GM18519 (cell line): ENCODE data around the gene NCF4.

Experiments
- ATAC-seq: cut with Tn5 transposase; IDR thresholded peaks from one replicate; pipeline ENCODE4 v1.9.1; 2021; ENCODE audit warnings: mild to moderate bottlenecking, moderate library complexity; ENCODE audit not compliant: unreplicated experiment, low FRiP score

NCF4 gene

DNA sequence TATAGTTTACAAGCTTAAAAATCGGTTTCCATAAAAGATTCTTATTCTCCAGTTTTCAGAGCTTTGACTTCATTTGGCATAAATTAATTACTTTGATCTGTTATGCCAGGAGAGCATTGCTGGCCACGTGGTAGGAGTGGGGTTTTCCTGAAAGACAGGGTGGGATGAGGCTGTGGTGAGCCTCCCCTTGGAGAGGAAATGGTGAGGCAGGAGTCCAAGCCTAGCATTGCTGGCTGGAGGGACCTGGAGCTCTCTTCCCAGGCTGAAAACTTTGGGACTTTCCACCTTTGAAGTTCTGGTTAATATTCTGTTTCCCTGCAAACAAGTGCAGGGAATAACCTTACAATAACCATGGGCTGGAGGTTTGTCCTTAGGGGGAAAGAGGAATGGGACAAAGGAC, 31.5 kb downstream of the NCF4 start:
- no peak for ATAC-seq

DNA sequence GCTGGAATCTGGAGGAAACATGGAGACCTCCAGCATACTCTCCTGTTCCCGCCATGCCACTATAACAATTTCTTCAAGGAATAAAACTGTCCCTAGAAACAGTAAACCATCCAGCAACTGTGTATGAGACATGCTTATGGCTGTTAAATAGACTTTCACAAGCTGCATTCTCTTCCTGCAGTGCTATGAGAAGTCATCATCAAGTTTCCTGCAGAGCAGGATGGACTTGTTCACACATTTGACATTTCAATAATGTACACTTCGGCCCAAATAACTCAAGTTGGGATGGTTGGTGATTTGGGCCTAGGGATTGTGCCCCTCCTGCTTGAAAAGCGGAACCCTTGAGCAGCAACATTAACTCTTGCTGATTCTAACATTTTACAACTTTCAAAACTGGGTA, 32.5 kb downstream of the NCF4 start:
- no peak for ATAC-seq

DNA sequence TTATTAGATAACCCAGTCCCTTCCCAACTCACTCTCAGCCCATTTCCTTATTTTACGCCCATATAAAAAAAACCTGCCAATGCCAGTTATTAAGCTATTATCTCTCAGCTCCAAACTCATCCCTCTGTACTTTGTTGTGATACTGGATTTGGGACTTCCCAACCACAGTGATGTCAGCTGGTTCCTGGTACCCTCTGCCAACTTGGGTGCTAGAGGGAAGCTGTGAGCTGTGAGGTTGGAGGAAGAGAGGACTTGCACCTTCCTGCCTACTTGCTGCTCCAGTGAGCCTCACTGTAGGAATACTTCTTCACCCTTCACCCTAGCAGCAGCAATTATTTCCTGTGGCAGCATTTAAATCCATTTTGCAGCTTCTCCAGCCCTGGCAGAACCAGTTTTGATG, 33.5 kb downstream of the NCF4 start:
- no peak for ATAC-seq

DNA sequence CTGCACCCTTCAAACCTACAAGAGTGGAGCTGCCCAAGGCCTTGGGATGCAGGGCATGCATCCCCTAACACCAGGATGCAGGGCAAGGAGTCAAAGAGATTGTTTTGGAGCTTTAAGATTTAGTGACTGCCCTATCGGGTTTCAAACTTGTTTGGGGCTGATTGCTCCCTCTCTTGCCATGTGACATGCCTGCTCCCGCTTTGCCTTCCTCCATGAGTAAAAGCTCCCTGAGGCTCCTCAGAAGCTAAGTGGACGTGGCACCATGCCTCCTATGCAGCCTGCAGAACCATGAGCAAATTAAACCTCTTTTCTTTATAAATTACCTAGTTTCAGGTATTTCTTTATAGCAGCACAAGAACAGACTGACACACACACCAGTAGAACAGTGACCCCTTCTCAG, 36.8 kb downstream of the NCF4 start:
- no peak for ATAC-seq

DNA sequence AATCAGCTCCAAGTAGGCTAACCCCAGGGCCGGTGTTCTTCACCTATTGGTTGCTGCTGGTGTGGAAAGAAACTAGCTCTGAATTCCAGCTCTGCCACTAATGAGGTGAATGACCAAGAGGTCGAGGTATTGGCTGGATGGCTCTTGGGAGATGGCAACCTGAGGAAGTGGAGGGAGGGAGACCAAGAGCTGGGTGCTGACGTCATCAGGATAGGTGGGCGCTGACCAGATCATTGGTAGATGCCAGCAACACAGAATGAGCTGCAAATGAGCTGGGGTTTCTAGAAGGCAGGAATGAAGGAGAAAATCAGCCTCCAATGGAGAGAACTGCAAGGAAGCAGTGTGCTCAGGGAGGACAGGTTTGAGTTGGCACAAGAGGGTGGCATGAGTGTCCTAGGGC, 37.9 kb downstream of the NCF4 start:
- no peak for ATAC-seq

DNA sequence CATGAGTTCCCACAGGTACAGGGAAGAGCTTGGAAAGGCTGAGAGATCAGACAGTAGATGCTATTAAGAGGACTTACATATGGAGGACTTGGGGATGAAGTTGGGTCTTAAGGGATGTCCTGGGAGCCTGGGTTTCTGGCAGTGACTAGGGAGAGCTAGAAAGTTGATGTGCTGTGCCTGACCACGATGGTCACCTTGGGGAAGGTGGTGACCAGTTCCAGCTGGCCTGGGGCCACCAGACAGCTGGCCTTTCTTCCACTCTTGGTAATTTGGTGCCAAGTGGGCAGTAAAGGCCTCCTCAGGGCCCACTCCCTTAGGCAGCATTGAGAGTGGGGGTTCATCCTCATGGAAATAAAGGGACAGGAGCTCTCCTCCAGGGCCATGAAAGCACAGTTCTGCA, 38.7 kb downstream of the NCF4 start:
- ATAC-seq, result no peak

DNA sequence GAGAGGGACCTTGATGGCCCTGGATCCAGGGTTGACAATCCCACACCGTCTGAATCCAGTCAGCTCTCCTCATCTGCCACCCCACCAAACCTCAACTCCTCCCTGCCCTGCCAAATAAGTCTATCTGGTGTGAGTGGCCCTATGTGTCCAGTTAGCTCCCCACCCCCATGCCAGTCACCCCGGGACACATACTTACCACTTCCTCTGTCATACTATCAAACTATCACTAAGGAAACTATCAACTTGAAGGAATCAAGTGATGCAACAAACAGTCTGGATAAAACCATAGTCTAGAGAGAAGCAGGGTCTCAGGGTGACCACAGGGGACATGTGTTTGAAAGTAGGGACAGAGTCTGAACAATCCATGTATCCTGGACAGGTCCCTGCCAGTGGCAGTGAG, 39.4 kb downstream of the NCF4 start:
- no peak for ATAC-seq

DNA sequence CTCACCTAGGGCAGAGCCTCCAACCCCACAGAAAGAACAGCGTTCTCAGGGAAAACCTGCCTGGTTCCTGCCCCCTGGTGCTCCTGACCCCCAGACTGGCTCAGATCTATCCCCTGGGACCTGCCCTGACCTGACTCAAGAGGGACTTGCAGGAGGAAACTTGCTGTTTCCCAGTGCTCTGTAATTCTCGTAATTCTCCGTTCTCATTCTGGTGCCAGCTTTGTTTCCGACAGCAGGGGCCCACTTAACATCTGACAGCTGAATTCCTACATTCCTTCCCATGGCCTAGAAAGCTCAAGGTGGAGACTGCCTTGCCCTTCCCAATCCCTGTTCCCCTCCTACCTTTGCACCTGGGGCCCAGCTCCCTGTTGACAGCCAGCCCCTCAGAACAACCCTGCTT, 40.1 kb downstream of the NCF4 start:
- no peak for ATAC-seq

DNA sequence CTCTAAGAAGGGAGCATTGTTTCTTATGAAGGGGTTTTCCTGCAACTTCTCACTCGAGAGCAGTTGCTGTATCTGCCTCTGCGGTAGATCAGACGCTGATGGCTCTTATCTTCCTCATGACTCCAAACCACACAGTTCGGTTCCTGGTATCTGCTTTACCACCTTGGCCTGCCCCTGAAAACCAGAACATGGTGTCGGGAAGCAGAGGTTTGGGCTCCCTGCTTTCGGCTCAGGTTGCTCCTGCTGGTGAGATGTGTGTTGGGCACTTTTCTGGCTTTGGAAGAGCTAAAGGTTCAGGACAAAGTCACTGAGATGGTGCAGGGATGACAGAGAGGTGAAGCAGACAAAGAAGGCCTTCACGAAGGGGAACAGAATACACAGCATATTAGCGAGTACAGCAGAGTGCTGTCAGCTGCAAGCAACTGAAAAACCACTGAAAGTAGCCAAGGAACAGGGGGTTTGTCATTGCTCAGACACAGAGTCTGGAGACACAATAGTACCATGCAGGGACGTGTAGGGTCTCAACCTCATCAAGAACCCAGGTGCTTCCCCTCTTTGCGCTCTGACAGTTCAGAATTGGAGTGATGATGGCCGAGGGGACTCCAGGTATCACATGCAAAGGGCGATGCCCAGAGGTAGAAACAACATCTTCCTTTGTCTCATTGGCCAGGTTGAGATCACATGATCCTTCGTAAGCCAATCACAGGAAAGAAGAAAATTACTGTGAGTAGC, 40.8 kb downstream of the NCF4 start:
- ATAC-seq, result no peak

DNA sequence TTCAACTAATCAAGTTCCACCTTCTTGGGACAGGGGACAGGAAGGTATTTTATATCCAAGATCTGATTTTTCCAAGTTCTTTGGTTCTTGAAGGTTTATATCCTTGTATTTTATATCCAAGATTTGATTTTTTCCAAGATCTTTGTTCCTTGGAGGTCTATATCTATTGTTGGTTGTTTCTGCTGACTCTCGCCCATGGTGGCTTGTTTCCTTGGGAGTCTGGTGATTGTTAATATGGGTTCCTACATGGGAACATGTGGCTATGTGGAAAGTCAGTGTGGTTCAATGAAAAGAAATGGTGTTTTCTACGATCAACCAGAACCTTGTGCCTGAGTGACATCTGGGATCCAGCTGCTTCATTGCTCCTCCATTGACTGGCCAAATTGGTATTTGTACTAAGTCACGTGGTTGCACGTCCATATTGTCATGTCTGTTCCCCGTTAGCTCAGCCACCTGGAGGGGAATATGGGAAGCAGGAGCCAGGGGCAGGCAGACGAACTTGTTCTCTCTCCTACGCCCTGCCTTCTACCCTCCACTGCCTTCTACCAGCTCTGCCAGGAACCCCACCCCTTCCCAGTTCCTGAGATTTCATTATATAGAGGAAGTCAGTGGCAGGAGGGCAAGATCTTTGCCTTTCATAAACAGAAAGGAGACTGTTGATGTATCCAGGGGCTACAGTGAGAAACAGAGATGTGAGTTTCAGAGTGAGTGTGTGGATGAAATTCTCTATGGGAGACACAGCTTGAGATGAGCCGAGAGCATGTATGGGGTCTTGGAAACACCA, 41.5 kb downstream of the NCF4 start:
- ATAC-seq, result no peak

DNA sequence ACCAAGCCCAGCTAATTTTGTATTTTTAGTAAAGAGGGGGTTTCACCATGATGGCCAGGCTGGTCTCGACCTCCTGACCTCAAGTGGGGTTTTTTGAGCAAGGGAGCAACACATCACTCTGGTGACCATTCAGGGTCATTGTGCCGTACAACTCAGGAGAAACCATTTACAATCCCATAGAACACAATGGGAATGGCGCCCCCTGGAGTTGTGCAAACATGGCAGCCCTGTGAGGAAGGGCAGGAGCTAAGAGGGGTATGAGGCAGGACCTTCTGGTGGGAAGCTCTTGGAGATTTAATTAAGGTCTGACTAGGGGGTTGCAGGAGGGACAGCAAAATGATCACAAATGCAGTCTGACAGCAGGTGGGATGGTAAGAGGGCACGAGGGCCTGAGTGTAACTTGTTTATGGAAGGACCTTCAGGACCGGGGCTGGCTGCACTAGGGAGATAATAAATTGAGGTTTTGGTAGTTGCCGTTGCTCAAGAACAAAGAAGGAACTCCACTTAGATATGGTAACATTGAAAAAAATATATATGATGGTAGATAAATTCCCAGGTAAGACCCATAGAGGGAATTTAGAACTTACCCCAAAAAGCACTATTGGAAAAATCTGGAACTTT, 43.6 kb downstream of the NCF4 start:
- ATAC-seq, result no peak

DNA sequence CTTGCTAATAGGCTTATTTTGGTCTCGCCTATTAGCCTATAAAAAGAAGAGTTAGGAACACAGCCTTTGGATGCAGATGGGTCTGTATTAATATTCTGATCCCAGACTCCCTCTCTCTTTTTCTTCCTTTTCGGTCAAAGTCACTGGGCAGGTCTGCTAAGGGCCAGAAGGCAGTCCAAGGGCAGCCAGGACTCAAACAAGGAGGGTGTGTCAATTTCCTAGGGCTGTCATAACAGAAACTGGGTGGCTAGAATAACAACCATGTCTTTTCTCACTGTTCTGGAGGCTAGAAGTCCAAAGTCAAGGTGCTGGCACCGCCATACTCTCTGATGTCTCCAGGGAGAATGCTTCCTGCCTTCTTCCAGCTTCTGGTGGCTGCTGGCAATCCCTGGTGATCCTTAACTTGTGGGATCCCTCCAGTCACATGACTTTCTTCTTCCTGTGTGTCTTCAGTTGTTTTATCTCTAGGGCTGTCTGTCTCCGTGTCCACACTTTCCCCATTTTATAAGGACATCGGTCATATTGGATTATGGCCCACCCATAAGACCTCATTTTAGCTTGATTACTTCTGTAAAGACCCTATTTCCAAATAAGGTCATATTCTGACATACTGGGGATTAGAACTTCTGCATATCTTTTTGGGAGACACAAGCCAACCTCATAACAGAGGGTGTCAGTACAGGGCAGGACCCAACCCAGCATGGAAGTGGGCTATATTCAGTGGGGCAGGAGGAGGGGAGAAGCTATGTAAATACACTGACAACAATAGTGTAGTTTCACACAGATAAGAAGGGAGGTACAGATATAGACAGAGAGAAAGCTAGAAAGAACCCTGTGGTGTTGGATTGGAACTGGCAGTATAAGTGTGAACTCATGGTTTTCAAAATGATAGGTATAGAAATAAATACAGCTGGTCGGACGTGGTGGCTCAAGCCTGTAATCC, 46.7 kb downstream of the NCF4 start:
- no peak for ATAC-seq

DNA sequence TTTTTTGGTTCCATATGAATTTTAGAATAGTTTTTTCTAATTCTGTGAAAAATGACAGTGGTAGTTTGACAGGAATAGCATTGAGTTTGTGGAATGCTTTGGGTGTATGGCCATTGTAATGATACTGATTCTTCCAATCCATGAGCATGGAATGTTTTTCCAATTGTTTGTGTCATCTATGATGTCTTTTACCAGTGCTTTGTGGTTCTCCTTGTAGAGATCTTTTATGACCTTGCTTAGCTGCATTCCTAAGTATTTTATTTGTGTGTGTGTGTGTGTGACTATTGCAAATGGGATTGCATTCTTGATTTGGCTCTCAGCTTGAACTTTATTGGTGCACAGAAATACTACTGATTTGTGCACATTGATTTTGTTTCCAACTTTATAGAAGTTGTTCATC, 49.7 kb downstream of the NCF4 start:
- ATAC-seq, result no peak

DNA sequence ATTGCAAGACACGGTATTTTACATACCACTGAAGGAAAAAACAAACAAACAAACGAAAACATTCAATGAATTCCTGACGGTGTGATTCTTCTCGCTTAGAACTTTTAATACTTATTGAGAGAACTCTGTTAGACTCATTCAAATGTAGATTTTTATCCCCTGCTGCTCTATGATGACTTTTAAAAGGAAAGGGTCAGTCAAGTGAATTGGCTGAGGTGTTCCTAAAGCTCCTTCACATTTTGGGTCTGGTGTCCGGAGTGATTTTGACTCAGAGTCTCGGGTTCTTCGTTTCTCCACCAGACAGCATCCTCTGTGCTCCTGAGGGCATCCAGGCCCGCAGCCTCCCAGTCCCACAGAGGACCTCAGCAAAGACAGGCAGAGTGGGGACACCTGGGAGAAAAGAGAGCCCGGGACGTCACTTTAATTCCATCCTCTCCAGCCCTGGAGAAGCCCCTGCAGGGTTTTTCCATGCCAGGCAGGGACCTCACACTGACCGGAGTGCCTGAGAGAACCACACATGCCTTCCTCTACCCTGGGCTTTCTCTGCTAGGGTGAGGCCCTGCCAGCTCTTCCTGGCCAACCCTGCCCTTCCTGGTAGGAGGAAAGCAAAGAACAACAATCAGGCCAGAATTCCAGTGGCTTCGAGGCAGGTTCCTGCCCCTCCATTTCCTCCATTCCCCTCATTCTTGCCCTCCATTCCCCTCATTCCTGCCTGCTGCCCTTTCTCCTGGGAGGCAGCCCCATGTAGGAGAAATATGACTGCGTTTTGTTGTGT, 51.3 kb downstream of the NCF4 start:
- no peak for ATAC-seq

DNA sequence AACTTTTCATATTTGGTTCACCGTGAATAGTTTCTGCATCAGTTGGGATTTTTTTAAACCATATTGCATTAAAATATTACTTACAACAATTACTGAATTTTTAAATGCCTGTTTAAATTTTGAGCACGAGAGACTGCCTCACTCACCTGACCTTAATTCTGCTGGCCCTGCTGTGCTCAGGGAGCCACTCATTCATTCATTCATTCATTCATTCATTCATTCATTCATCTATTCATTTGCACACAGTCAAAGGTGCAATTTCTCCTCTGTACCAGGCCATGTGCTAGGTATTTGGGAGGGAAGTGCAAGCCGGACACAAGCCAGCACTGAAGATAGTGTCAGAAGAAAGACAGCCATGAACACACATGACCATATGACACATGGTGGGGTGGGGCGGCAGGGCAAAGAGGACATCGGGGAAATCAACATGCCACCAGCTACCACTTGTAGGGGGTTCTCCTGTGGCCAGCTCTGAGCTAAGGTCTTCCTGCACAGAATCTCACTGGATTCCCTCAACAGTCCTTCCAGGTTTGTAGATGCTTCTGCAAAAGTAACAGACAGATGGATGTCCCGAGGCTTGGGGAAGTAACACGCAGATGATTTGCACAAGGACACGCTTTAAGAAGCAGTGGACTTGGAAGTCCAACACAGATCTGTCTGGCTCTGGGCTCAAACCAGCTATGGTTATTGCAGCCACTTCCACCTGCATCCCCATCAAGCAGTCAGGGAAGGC, 52.1 kb downstream of the NCF4 start:
- ATAC-seq, result no peak

DNA sequence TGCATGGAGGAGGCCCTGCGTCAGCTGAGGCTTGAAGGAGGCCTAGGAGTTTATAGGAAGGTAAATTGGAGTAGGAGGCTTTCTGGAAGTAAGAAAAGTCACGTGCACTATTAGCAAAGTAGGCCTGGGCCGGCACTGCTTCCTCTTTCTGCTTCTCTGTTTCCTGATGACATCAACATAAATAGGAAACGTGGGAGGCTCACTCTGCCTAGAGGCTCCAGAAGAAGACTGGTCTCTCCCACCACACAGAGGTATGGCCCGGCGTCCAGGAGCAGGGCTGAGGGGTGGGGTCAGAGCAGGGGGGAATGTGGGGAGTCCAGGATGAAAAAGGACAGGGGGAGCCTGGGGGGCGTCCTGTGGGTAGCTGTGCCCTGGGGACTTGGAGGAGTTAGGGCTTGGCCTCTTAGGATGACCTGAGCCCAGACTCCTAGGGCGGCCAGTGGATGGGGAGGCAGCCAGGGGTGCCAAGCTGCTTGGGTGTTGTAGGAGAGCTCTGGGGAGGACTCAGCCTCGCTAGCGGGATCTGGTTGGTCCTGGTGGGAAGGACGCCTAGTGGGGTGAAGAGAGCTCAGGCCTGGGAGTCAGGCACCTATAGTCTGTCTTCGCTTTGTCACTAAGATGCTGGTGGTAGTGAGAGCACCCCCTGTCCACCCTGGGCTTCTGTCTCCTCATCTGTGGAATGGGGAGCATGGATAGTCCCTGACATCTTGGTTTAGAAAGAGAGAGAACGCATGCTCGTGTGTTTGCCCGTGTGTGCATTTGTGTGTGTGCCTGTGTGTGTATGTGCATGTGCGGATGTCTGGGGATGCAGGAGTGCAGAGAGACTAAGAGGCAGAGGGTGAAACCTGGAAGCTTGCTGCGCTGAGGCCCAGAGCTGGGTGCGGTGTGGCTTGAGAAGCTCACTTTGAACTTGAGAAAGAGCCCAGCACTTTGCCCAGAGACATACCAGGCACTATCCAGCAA, 52.9 kb downstream of the NCF4 start, which contains the start of gene CSF2RB:
CSF2RB (plus strand) TSS at position 202 of the 963 bp plus-strand sequence. CDS start 8,580 bp downstream, outside the sequence.
- ATAC-seq, result no peak

DNA sequence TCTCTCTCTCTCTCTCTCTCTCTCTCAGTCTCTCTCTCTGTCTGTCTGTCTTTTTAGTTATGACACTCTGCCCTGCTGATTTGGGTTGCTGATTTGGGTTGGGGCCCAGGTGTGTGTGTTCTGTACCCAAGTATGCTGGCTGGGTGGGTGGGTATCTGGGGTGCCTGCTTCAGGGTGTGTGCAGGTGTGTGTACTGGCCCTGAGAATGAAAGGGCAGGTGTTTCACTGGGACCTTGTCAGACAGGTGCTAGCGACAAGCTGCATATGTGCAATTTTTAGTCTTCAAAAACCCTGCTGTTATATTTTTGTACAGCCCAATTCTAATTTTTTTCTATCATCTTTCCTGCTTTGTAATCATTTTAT, 53.6 kb downstream of the NCF4 start:
- ATAC-seq, result no peak

DNA sequence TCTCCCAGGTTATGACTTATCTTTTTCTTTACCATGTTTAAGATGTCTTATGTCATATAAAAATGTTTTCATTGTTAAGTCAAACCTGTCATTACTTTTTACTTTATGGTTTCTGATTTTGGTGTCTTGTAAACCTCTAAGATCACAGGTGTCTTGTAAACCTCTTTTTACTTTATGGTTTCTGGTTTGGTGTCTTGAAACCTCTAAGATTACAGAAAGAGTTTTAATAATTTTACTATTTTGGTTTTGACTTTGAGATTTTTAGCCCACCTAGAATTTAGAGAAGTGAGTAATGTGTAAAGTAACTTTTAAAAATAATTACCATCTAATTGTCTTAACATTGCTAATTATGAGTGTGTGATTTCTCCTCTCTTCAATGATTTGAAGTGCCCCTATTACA, 55.2 kb downstream of the NCF4 start:
- no peak for ATAC-seq
